ENCODE data around the gene PNPLA6.

DNA sequence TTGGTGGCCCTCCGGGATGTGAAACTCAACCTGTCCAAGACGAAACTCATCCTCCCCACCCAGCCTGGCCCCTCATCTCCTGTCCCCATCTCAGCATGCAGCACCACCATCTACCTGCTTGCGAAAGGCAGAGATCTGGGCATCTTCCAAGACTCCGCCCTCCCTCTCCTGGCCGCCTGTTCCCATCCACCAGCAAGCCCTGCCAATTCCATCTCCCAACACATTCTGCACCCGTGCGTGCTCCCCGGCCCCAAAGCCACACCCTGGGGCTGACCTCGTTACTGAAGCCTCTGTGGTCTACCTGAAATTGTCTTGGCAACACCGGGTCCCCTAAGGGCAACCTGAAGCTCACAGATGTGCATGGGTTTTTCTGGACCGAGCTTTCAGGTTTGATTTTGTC lies 46.9 kb downstream of the PNPLA6 start:
- TF ChIP-seq, protein P1, sequence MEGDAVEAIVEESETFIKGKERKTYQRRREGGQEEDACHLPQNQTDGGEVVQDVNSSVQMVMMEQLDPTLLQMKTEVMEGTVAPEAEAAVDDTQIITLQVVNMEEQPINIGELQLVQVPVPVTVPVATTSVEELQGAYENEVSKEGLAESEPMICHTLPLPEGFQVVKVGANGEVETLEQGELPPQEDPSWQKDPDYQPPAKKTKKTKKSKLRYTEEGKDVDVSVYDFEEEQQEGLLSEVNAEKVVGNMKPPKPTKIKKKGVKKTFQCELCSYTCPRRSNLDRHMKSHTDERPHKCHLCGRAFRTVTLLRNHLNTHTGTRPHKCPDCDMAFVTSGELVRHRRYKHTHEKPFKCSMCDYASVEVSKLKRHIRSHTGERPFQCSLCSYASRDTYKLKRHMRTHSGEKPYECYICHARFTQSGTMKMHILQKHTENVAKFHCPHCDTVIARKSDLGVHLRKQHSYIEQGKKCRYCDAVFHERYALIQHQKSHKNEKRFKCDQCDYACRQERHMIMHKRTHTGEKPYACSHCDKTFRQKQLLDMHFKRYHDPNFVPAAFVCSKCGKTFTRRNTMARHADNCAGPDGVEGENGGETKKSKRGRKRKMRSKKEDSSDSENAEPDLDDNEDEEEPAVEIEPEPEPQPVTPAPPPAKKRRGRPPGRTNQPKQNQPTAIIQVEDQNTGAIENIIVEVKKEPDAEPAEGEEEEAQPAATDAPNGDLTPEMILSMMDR (conservative IDR thresholded peaks at IDR 0.05; ENCODE audit: low read depth, low read length) = no peak
- TF ChIP-seq RAD21 (IDR thresholded peaks at IDR 0.05; ENCODE audit: low read length) = no peak
